Erythroblast (primary cell): ENCODE measurements around the gene HMGXB3.

ENCODE experiments used
- GATA1 ChIP-seq: IDR thresholded peaks from 2 replicates; pipeline ENCODE4 v1.6.1; 2011; ENCODE audit warnings: low read depth, mild to moderate bottlenecking, control low read depth, low read length, moderate library complexity
- POLR2A ChIP-seq: IDR thresholded peaks from 2 replicates; pipeline ENCODE4 v1.6.1; 2011; ENCODE audit warnings: mild to moderate bottlenecking, low read length

DNA sequence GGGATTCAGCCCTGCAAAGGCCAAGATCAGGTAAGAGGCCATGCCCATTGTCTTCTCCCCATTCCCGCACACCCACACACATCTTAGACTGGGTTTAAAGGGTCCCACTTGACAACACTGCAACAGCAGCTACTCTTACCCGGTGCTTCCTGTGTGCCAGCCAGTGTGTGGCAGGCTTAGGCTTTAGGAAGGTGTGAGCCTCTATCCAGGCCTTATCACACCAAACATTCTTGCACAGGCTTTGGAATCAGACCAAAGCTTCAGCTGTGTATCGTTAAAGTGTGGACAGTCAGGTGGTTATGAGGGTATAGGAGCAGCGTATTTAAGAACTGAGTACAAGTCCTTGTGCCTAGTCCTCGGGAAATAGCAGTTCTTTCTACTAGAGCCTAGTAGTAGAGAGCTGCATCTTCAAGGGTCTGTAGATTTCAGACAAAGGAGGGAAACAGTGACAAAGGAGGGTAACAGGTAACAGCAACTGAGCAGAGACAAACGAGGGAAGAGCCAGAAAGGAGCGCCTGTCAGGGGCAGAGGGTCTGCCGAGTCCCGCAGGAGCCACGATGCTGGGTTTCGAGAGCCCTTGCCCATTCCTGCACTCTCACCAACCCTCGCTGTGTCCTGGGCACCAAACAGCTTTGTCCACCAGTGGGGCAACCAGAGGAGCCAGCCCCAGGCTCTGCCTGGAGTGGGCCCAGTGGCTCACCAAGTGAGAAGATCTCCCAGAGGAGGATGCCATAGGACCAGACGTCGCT, 55.0 kb downstream of the HMGXB3 start:
- TF ChIP-seq POLR2A = no peak
- no peak for TF ChIP-seq GATA1
